ENCODE measurements around the gene CRBN. TPM values are rescaled to one million over a fixed set of nuclear protein-coding genes. Genes with fewer than 3 reads are reported as not detected.

Gene CRBN
- polyA plus RNA-seq: 10 to 100 TPM; 26.6 to 49.4 (median 33.1) TPM
- long read RNA-seq, donor 1: 0 reads
- long read RNA-seq, donor 2, full-length matches to known transcripts: 7 of 7 reads
- long read RNA-seq, donor 2, partial matches to known transcripts: 0 of 7 reads
- long read RNA-seq, donor 2, other reads (novel, unspliced or antisense): 0 of 7 reads
- long read RNA-seq, donor 3, partial matches to known transcripts: 0 of 9 reads
- long read RNA-seq, donor 3, other reads (novel, unspliced or antisense): 0 of 9 reads
- long read RNA-seq, donor 4: 0 reads
- long read RNA-seq, donor 5, full-length matches to known transcripts: 5 of 5 reads
- long read RNA-seq, donor 5, partial matches to known transcripts: 0 of 5 reads
- long read RNA-seq, donor 5, other reads (novel, unspliced or antisense): 0 of 5 reads
- long read RNA-seq, donor 6, full-length matches to known transcripts: 21 of 21 reads
- long read RNA-seq, donor 6, partial matches to known transcripts: 0 of 21 reads
- long read RNA-seq, donor 6, other reads (novel, unspliced or antisense): 0 of 21 reads
- long read RNA-seq, donor 7: 0 reads
- long read RNA-seq, donor 8, partial matches to known transcripts: 0 of 3 reads
- long read RNA-seq, donor 8, other reads (novel, unspliced or antisense): 0 of 3 reads
- long read RNA-seq, donor 9, partial matches to known transcripts: 0 of 3 reads
- long read RNA-seq, donor 9, other reads (novel, unspliced or antisense): 0 of 3 reads
- long read RNA-seq, donor 10, transcript CRBN-201 (11 exons, 2,206 nt): major isoform, 6 of 15 reads
- long read RNA-seq, donor 10, partial matches to known transcripts: 0 of 15 reads
- long read RNA-seq, donor 10, other reads (novel, unspliced or antisense): 0 of 15 reads

DNA sequence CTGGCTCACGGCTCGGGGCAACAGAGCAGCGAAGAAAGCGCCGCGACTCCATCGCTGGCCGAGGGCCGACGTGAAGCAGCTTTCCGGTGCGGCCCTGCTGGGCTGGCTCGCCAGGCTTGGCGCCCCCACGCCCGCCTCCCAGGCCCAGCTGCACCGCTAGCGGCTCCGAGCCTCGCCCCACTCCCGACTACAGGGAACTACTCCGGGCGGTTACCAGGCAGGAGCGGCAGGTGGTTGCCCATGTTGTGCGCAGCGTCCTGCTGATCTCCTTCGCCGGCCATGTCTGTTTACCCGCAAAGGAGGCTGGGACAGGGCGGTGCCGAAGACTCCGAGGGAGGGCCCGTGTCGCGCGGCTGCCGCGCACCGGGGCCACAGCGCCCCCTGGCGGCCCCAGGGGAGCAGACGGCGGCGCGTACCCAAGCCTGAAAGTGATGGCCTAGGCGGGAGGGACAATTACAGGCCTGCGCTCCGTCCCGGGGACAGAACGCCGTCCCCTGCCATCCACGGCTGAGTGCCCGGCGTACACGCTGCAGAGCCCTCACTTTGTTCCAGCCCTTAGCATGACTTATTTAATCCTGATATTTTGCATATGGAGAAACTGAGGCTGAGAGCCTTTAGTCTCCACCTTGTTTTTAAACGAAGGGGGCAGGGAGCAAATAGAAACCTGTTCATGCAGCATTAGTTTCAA is at the start of gene CRBN:
CRBN (minus strand) TSS at position 285 of the 688 bp plus-strand sequence; CDS start at position 281, 4 bp downstream.
- H3K27me3 ChIP-seq (ENCODE audit: control insufficient read depth in 3 of 3, insufficient read depth in 3 of 3, low read length in 3 of 3): peaks cover 0 to 5% (median 0%) of the 10 kb centered on the region in 3 donors
- WGBS, 3 donors: 0 to 1% (median 1%) methylated on average over 56 of the region's 56 CpGs
- peaks cover 0 to 3% (median 2%) of the 10 kb centered on the region in 3 donors for H3K36me3 ChIP-seq (ENCODE audit: control insufficient read depth in 3 of 3, insufficient read depth in 2 of 3, low read depth in 1 of 3, low read length in 3 of 3)
- peak within 1 kb of the TSS; percentile 79 to 92 (median 91) for H3K4me3 ChIP-seq (ENCODE audit: low read depth in 1 of 3, low read length in 3 of 3)
- DNase-seq (peak; percentile 86 to 95), FAIRE-seq (no peak)
- no peaks in the 10 kb centered on the region for H3K9me3 ChIP-seq (ENCODE audit: control insufficient read depth in 2 of 2, insufficient read depth in 1 of 2, low read depth in 1 of 2, low read length in 1 of 2)
- peaks cover 4 to 9% (median 9%) of the 10 kb centered on the region in 3 donors for H3K4me1 ChIP-seq (ENCODE audit: control insufficient read depth in 3 of 3, insufficient read depth in 2 of 3, low read depth in 1 of 3, low read length in 2 of 3)
- peak within 1 kb of the TSS; percentile 30 to 89 (median 66) for H3K27ac ChIP-seq (ENCODE audit: low read depth in 1 of 3, low read length in 2 of 3)

DNA sequence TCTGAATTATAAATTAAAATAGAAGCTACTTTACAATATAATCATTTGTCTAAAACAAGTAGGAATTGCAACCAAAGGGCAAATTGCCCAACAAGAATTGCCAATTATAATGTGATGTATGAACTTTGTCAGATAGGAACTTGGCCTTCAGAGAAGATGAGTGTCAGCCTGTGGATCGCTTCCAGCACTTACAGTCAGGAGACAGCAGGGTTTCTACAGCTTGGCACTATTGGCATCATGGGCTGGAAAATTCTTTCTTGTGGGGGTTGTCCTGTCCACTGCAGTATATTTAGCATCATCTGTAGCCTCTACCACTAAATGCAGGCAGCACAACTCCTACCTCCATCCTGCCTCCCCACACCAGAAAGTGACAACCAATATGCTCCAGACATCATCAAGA is 48.1 kb upstream of the CRBN start:
- Histone ChIP-seq H3K4me3 (ENCODE audit: low read depth in 1 of 3, low read length in 3 of 3) (no peak overlapping the region), H3K9me3 (ENCODE audit: control insufficient read depth in 2 of 2, insufficient read depth in 1 of 2, low read depth in 1 of 2, low read length in 1 of 2) (peaks cover 0 to 12% of the 10 kb centered on the region in 2 donors), H3K27ac (ENCODE audit: low read depth in 1 of 3, low read length in 2 of 3) (no peak overlapping the region), H3K27me3 (ENCODE audit: control insufficient read depth in 3 of 3, insufficient read depth in 3 of 3, low read length in 3 of 3) (no peaks in the 10 kb centered on the region), H3K4me1 (ENCODE audit: control insufficient read depth in 3 of 3, insufficient read depth in 2 of 3, low read depth in 1 of 3, low read length in 2 of 3) (no peaks in the 10 kb centered on the region), H3K36me3 (ENCODE audit: control insufficient read depth in 3 of 3, insufficient read depth in 2 of 3, low read depth in 1 of 3, low read length in 3 of 3) (no peaks in the 10 kb centered on the region)
- DNase-seq (no peak), FAIRE-seq (no peak)
- 0 to 51% (median 0%) methylated on average over 1 of the region's 1 CpG for WGBS, 3 donors

DNA sequence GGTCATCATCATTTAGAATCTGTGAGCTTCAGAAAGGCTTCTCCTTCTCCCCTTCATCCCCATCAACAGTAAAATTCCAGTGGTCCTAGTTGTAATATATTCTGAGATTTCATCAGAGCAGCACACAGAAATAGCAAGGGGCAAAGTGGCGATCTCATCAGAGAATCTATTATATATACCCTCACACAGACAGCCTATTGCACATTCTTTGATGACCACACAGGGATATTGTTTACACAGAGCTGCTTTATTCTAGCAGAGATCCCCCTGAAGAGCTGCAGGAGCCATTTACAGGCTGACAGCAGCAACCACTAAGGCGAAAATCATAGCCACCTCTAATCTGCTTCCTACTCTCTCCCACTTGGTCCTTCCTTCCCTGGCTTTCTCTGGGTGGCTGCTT is 42.0 kb upstream of the CRBN start:
- FAIRE-seq (no peak), DNase-seq (no peak)
- Histone ChIP-seq H3K36me3 (ENCODE audit: control insufficient read depth in 3 of 3, insufficient read depth in 2 of 3, low read depth in 1 of 3, low read length in 3 of 3) (no peaks in the 10 kb centered on the region), H3K27me3 (ENCODE audit: control insufficient read depth in 3 of 3, insufficient read depth in 3 of 3, low read length in 3 of 3) (peaks cover 0 to 2% (median 0%) of the 10 kb centered on the region in 3 donors), H3K27ac (ENCODE audit: low read depth in 1 of 3, low read length in 2 of 3) (no peak overlapping the region), H3K4me1 (ENCODE audit: control insufficient read depth in 3 of 3, insufficient read depth in 2 of 3, low read depth in 1 of 3, low read length in 2 of 3) (no peaks in the 10 kb centered on the region), H3K9me3 (ENCODE audit: control insufficient read depth in 2 of 2, insufficient read depth in 1 of 2, low read depth in 1 of 2, low read length in 1 of 2) (no peaks in the 10 kb centered on the region), H3K4me3 (ENCODE audit: low read depth in 1 of 3, low read length in 3 of 3) (no peak overlapping the region)
- WGBS, 3 donors: 54 to 83% (median 69%) methylated on average over 2 of the region's 2 CpGs

DNA sequence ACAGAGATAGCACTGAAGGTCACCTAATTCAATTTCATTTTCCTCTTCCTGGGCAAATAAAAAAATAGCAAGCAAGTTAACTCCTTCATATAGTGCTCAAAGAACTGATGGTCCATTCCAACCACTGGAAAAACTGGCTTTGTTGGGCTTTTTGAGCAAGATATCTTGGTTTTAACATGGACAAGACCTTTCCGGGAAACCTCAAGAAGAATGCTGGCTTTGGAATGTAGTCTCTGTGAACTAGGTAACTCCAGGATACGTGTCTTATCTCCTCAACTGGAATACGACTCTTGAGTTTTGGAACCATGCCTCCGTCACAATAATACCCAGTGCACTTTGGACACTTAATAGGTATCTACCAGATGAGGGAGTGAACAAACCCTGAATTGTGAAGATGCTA is 36.9 kb upstream of the CRBN start:
- Histone ChIP-seq H3K27me3 (ENCODE audit: control insufficient read depth in 3 of 3, insufficient read depth in 3 of 3, low read length in 3 of 3) (peaks cover 0 to 2% (median 0%) of the 10 kb centered on the region in 3 donors), H3K4me1 (ENCODE audit: control insufficient read depth in 3 of 3, insufficient read depth in 2 of 3, low read depth in 1 of 3, low read length in 2 of 3) (no peaks in the 10 kb centered on the region), H3K36me3 (ENCODE audit: control insufficient read depth in 3 of 3, insufficient read depth in 2 of 3, low read depth in 1 of 3, low read length in 3 of 3) (no peaks in the 10 kb centered on the region), H3K27ac (ENCODE audit: low read depth in 1 of 3, low read length in 2 of 3) (no peak overlapping the region), H3K9me3 (ENCODE audit: control insufficient read depth in 2 of 2, insufficient read depth in 1 of 2, low read depth in 1 of 2, low read length in 1 of 2) (no peaks in the 10 kb centered on the region), H3K4me3 (ENCODE audit: low read depth in 1 of 3, low read length in 3 of 3) (no peak overlapping the region)
- DNase-seq: no peak
- no peak for FAIRE-seq
- WGBS, 3 donors: 25 to 66% (median 36%) methylated on average over 4 of the region's 4 CpGs

DNA sequence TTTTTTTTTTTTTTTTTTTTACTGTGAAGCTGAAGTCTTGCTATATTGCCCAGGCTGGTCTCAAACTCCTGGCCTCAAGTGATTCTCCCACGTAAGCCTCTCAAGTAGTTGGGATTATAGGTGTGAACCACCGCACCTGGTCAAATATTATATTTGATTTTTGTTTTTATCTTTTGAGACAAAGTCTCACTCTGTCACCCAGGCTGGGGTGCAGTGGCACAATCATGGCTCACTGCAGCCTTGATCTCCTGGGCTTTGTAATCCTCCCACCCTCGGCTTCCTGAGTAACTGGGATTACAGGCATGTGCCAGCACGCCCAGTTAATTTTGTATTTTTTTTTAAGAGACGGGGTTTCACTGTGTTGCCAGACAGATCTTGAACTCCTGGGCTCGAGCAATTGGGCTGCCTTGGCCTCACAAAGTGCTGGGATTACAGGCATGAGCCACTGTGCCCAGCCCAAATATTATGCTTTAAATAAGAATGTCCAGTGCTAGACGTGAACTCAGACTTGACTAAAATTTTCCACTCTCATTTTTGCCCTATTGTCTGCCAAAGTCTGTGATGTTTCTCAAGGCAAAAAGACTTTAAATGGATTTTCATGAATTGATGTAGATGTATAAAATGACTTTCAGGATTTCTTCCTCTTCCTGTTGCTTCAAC is 33.4 kb upstream of the CRBN start:
- no peak overlapping the region for H3K4me3 ChIP-seq (ENCODE audit: low read depth in 1 of 3, low read length in 3 of 3)
- WGBS, 3 donors: 65 to 82% (median 68%) methylated on average over 7 of the region's 7 CpGs
- H3K36me3 ChIP-seq (ENCODE audit: control insufficient read depth in 3 of 3, insufficient read depth in 2 of 3, low read depth in 1 of 3, low read length in 3 of 3): no peaks in the 10 kb centered on the region
- no peaks in the 10 kb centered on the region for H3K27me3 ChIP-seq (ENCODE audit: control insufficient read depth in 3 of 3, insufficient read depth in 3 of 3, low read length in 3 of 3)
- FAIRE-seq: no peak
- no peak for DNase-seq
- H3K4me1 ChIP-seq (ENCODE audit: control insufficient read depth in 3 of 3, insufficient read depth in 2 of 3, low read depth in 1 of 3, low read length in 2 of 3): no peaks in the 10 kb centered on the region
- H3K9me3 ChIP-seq (ENCODE audit: control insufficient read depth in 2 of 2, insufficient read depth in 1 of 2, low read depth in 1 of 2, low read length in 1 of 2): no peaks in the 10 kb centered on the region
- no peak overlapping the region for H3K27ac ChIP-seq (ENCODE audit: low read depth in 1 of 3, low read length in 2 of 3)

DNA sequence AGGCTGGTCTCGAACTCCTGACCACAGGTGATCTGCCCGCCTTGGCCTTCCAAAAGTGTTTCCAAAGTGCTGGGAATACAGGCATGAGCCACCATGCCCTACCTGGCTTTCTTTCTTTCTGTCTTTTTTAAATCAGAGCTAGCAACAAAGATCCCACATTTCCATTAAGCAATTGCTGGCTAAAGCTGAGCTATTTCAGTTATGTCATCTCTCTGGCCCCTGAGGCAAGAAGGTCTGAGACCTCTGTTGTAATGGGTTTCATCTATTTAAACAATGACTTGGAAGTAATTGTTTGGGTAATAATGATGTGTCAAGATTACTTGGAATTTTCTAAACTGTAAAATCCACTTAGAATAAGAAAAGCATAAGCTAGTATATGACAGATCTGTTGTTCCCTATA is 30.2 kb upstream of the CRBN start:
- H3K27ac ChIP-seq (ENCODE audit: low read depth in 1 of 3, low read length in 2 of 3): no peak overlapping the region
- DNase-seq (no peak), FAIRE-seq (no peak)
- H3K36me3 ChIP-seq (ENCODE audit: control insufficient read depth in 3 of 3, insufficient read depth in 2 of 3, low read depth in 1 of 3, low read length in 3 of 3): no peaks in the 10 kb centered on the region
- no peaks in the 10 kb centered on the region for H3K4me1 ChIP-seq (ENCODE audit: control insufficient read depth in 3 of 3, insufficient read depth in 2 of 3, low read depth in 1 of 3, low read length in 2 of 3)
- H3K27me3 ChIP-seq (ENCODE audit: control insufficient read depth in 3 of 3, insufficient read depth in 3 of 3, low read length in 3 of 3): no peaks in the 10 kb centered on the region
- no peak overlapping the region for H3K4me3 ChIP-seq (ENCODE audit: low read depth in 1 of 3, low read length in 3 of 3)
- H3K9me3 ChIP-seq (ENCODE audit: control insufficient read depth in 2 of 2, insufficient read depth in 1 of 2, low read depth in 1 of 2, low read length in 1 of 2): no peaks in the 10 kb centered on the region
- 78 to 87% (median 80%) methylated on average over 2 of the region's 2 CpGs for WGBS, 3 donors

DNA sequence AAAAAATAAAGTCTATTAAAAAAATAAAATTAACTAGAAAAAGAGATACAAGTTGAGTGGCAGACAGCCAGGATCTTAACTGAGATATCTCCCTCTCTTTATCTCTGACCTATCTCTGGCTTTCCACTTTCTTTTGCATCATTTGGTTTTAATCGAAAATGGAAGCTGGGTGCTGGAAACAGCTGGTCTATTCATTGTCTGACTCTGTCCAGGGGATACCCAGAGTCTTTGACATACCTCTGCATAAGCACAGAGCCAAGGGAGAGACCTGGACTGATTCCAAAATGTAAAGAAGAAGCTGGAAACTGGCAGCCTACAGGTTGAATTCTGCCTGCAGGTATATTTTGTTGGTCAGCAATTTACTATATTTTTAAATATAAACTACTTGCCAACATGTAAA is 29.6 kb upstream of the CRBN start:
- Histone ChIP-seq H3K27ac (ENCODE audit: low read depth in 1 of 3, low read length in 2 of 3) (no peak overlapping the region), H3K9me3 (ENCODE audit: control insufficient read depth in 2 of 2, insufficient read depth in 1 of 2, low read depth in 1 of 2, low read length in 1 of 2) (no peaks in the 10 kb centered on the region), H3K4me3 (ENCODE audit: low read depth in 1 of 3, low read length in 3 of 3) (no peak overlapping the region), H3K4me1 (ENCODE audit: control insufficient read depth in 3 of 3, insufficient read depth in 2 of 3, low read depth in 1 of 3, low read length in 2 of 3) (no peaks in the 10 kb centered on the region), H3K36me3 (ENCODE audit: control insufficient read depth in 3 of 3, insufficient read depth in 2 of 3, low read depth in 1 of 3, low read length in 3 of 3) (no peaks in the 10 kb centered on the region), H3K27me3 (ENCODE audit: control insufficient read depth in 3 of 3, insufficient read depth in 3 of 3, low read length in 3 of 3) (no peaks in the 10 kb centered on the region)
- 78 to 84% (median 82%) methylated on average over 1 of the region's 1 CpG for WGBS, 3 donors
- no peak for DNase-seq
- FAIRE-seq: no peak

DNA sequence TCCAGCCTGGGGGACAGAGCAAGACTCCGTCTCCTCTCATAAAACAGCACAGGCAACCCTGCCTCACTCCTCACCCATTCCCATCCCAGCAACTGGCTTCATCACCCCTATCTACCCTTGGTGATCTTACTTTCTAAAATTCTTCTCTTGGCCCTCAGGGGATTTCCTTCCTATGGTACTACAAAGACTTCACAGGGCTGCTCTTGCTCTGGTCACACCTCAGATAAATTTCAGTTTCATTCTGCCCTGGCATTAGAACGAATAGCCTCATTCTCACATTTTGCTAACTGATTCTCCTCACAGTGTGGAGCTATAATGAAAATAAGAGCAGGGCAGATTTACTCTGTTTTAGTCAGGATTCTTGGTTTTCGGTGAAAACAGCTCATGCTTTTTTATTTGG is 22.1 kb upstream of the CRBN start:
- no peak overlapping the region for H3K4me3 ChIP-seq (ENCODE audit: low read depth in 1 of 3, low read length in 3 of 3)
- no peaks in the 10 kb centered on the region for H3K9me3 ChIP-seq (ENCODE audit: control insufficient read depth in 2 of 2, insufficient read depth in 1 of 2, low read depth in 1 of 2, low read length in 1 of 2)
- FAIRE-seq: no peak
- H3K27ac ChIP-seq (ENCODE audit: low read depth in 1 of 3, low read length in 2 of 3): no peak overlapping the region
- H3K4me1 ChIP-seq (ENCODE audit: control insufficient read depth in 3 of 3, insufficient read depth in 2 of 3, low read depth in 1 of 3, low read length in 2 of 3): no peaks in the 10 kb centered on the region
- no peak for DNase-seq
- 58 to 71% (median 67%) methylated on average over 3 of the region's 3 CpGs for WGBS, 3 donors
- no peaks in the 10 kb centered on the region for H3K36me3 ChIP-seq (ENCODE audit: control insufficient read depth in 3 of 3, insufficient read depth in 2 of 3, low read depth in 1 of 3, low read length in 3 of 3)
- H3K27me3 ChIP-seq (ENCODE audit: control insufficient read depth in 3 of 3, insufficient read depth in 3 of 3, low read length in 3 of 3): peaks cover 0 to 6% (median 0%) of the 10 kb centered on the region in 3 donors
